Measurements from ENCODE around the gene CACNA1S. TPM values are rescaled to one million over a fixed set of nuclear protein-coding genes. Genes with fewer than 3 reads are reported as not detected.

The CACNA1S gene
- total RNA-seq, 1 donor from 2014 or later: not detected

DNA sequence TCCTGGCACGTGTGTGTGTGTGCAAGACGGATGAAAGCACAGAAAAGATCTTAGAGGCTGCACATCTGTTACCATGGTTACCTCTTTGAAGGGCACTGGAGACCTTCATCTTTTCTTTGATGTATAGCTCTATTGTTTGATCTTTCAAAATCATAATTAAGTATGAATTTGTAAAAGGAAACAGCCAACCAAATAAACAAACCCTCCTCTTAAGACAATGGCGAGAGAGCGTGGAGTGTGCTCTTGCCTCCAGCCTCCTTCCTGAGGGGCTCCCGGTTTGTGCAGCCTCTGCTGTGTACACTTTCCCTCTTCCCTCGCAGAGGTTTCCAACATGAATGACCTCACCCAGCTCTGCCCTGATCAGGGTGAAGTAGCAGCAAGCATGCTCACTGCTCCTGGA is 27.9 kb downstream of the CACNA1S start:
- Histone ChIP-seq H3K27me3 (no peaks in the 10 kb centered on the region), H3K27ac (no peak overlapping the region), H3K4me1 (no peaks in the 10 kb centered on the region), H3K36me3 (no peaks in the 10 kb centered on the region), H3K9me3 (no peaks in the 10 kb centered on the region), H3K4me3 (no peak overlapping the region)
- intact Hi-C loops (cut with DNase I): no loop called here
- no peak for DNase-seq (ENCODE audit: low spot score in 2 of 2)
- TF ChIP-seq CTCF (IDR thresholded peaks at IDR 0.05): no peak

- no peaks in the 10 kb centered on the region for H3K9me3 ChIP-seq
- intact Hi-C loops (cut with DNase I): no loop called here
- H3K36me3 ChIP-seq: no peaks in the 10 kb centered on the region
- no peak overlapping the region for H3K4me3 ChIP-seq
- no peaks in the 10 kb centered on the region for H3K4me1 ChIP-seq
- H3K27me3 ChIP-seq: no peaks in the 10 kb centered on the region
- no peak overlapping the region for H3K27ac ChIP-seq
- no peak for DNase-seq (ENCODE audit: low spot score in 2 of 2)
- TF ChIP-seq CTCF (IDR thresholded peaks at IDR 0.05): no peak
These were observed 28.5 kb downstream of the CACNA1S start for GRCh38 chr1:201083741-201084140.

DNA sequence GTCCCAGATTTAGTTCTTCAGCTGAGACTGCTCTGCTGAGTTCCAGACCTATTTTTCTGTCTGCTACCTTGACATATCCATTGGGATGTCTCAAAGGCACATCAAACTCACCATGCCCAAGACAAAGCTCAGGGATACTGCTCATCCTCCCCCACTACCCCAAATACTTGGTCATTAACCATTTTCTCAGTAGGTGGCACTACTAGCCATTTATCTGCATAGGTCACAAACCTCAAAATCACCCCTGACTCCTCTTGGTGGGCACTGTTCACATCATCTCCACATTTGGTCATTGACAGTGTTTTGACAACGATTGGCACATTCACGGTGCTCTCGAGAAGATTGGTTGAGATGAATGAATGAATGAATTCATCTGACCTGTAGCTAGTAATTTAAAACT is 32.1 kb downstream of the CACNA1S start:
- Histone ChIP-seq H3K27me3 (no peaks in the 10 kb centered on the region), H3K36me3 (no peaks in the 10 kb centered on the region), H3K4me3 (no peak overlapping the region), H3K4me1 (no peaks in the 10 kb centered on the region), H3K9me3 (no peaks in the 10 kb centered on the region), H3K27ac (no peak overlapping the region)
- intact Hi-C loops (cut with DNase I): no loop called here
- TF ChIP-seq CTCF (IDR thresholded peaks at IDR 0.05): no peak
- no peak for DNase-seq (ENCODE audit: low spot score in 2 of 2)

- Histone ChIP-seq H3K27ac (no peak overlapping the region), H3K4me3 (no peak overlapping the region), H3K27me3 (no peaks in the 10 kb centered on the region), H3K4me1 (no peaks in the 10 kb centered on the region), H3K36me3 (no peaks in the 10 kb centered on the region), H3K9me3 (no peaks in the 10 kb centered on the region)
- TF ChIP-seq CTCF (IDR thresholded peaks at IDR 0.05): no peak
- DNase-seq (ENCODE audit: low spot score in 2 of 2): no peak
- intact Hi-C loops (cut with DNase I): no loop called here
These were observed 34.5 kb downstream of the CACNA1S start for GRCh38 chr1:201077736-201078135.

- no peaks in the 10 kb centered on the region for H3K27me3 ChIP-seq
- H3K4me3 ChIP-seq: no peak overlapping the region
- H3K9me3 ChIP-seq: no peaks in the 10 kb centered on the region
- DNase-seq (ENCODE audit: low spot score in 2 of 2): no peak
- no peaks in the 10 kb centered on the region for H3K4me1 ChIP-seq
- H3K27ac ChIP-seq: no peak overlapping the region
- intact Hi-C loops (cut with DNase I): no loop called here
- no peak for TF ChIP-seq CTCF (IDR thresholded peaks at IDR 0.05)
- no peaks in the 10 kb centered on the region for H3K36me3 ChIP-seq
These were observed 35.1 kb downstream of the CACNA1S start for GRCh38 chr1:201077116-201077515.

DNA sequence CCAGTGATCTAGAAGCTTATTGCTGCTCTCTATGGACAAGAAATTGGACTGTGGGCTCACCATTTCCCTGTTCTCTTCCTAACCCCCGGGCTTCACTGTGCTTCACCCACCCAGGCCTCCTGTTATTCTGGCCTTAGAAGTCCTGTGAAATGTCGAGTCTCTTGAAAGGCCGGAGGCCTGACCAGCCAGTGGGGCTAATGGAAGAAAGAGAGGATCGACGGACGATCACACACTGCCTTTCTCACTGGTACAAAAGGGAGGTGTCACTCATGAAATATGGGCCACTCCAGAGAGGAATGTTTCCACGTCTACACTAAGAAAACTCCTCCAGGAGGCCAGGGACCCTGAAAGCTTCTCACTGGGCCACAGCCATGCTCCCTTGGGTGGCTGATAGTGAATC is 36.1 kb downstream of the CACNA1S start:
- H3K4me3 ChIP-seq: no peak overlapping the region
- no peaks in the 10 kb centered on the region for H3K27me3 ChIP-seq
- intact Hi-C loops (cut with DNase I): no loop called here
- TF ChIP-seq CTCF (IDR thresholded peaks at IDR 0.05): no peak
- no peaks in the 10 kb centered on the region for H3K9me3 ChIP-seq
- no peaks in the 10 kb centered on the region for H3K36me3 ChIP-seq
- no peak for DNase-seq (ENCODE audit: low spot score in 2 of 2)
- H3K27ac ChIP-seq: no peak overlapping the region
- H3K4me1 ChIP-seq: no peaks in the 10 kb centered on the region

Measured in ascending aorta (tissue), 2 donors.